ENCODE results near the gene DAPK2.

Gene DAPK2

GRCh38 chr15:63994073-63994600 is 52.1 kb downstream of the DAPK2 start:
- no peak for DNase-seq

GRCh38 chr15:63992300-63992699 is 54.0 kb downstream of the DAPK2 start:
- DNase-seq, result no peak

GRCh38 chr15:63991706-63992105 is 54.6 kb downstream of the DAPK2 start:
- no peak for DNase-seq

GRCh38 chr15:63990454-63990853 is 55.8 kb downstream of the DAPK2 start:
- DNase-seq, result no peak

GRCh38 chr15:63987796-63988378 is 58.4 kb downstream of the DAPK2 start:
- no peak for DNase-seq

- DNase-seq, result no peak
Measured at GRCh38 chr15:63986751-63987341, 59.4 kb downstream of the DAPK2 start.

GRCh38 chr15:63986185-63986680 is 60.1 kb downstream of the DAPK2 start:
- DNase-seq, result no peak

- DNase-seq, result no peak
Measured at GRCh38 chr15:63985221-63986184, 60.8 kb downstream of the DAPK2 start.

GRCh38 chr15:63984331-63984730 is 62.0 kb downstream of the DAPK2 start:
- DNase-seq, result no peak

GRCh38 chr15:63983061-63983711 is 63.1 kb downstream of the DAPK2 start:
- DNase-seq, result no peak

- no peak for DNase-seq
Measured at GRCh38 chr15:63982381-63982854, 63.9 kb downstream of the DAPK2 start.

GRCh38 chr15:63981596-63982320 is 64.5 kb downstream of the DAPK2 start:
- no peak for DNase-seq

GRCh38 chr15:63979262-63979793 is 67.0 kb downstream of the DAPK2 start:
- no peak for DNase-seq

- DNase-seq, result no peak
Measured at GRCh38 chr15:63978511-63979261, 67.6 kb downstream of the DAPK2 start.

GRCh38 chr15:63977119-63977518 is 69.2 kb downstream of the DAPK2 start:
- DNase-seq, result no peak

GRCh38 chr15:63974021-63974420 is 72.3 kb downstream of the DAPK2 start:
- DNase-seq, result no peak

GRCh38 chr15:63973212-63974009 is 72.9 kb downstream of the DAPK2 start:
- DNase-seq, result no peak

- DNase-seq, result no peak
Measured at GRCh38 chr15:63972801-63973200, 73.5 kb downstream of the DAPK2 start.

GRCh38 chr15:63971904-63972303 is 74.4 kb downstream of the DAPK2 start:
- no peak for DNase-seq

GRCh38 chr15:63971427-63971805 is 74.9 kb downstream of the DAPK2 start:
- DNase-seq, result peak; percentile 23

Data from effector CD4-positive, alpha-beta T cell (primary cell).